HAP-1 (cell line): Measurements from ENCODE around the gene ARHGAP10.
A peak's percentile ranks its signal among the peaks of the same experiment; 100 is the strongest.

ENCODE experiments used
- DNase-seq, 2 experiments: peaks; one replicate each; pipeline ENCODE4 v3.0.0-alpha.2; 2016 to 2020; ENCODE audit warnings: low spot score in 2 of 2
- H3K27me3 ChIP-seq: fragments of 250-450 bp; sonication (Bioruptor Pico); 2 replicates; pipeline ENCODE4 v1.5.1; 2020; ENCODE audit warnings: low read depth, mild to moderate bottlenecking, moderate library complexity
- H3K36me3 ChIP-seq: fragments of 250-450 bp; sonication (Bioruptor Pico); replicated peaks from 2 replicates; pipeline ENCODE4 v1.5.1; 2020; ENCODE audit warnings: mild to moderate bottlenecking
- H3K4me1 ChIP-seq: fragments of 250-450 bp; sonication (Bioruptor Pico); 2 replicates; pipeline ENCODE4 v1.5.1; 2020; ENCODE audit warnings: mild to moderate bottlenecking
- H3K4me3 ChIP-seq: fragments of 250-450 bp; sonication (Bioruptor Pico); 2 replicates; pipeline ENCODE4 v1.5.1; 2020; ENCODE audit warnings: mild to moderate bottlenecking, moderate library complexity
- H3K9me3 ChIP-seq: fragments of 250-450 bp; sonication (Bioruptor Pico); 2 replicates; pipeline ENCODE4 v1.5.1; 2020; ENCODE audit warnings: mild to moderate bottlenecking, moderate library complexity
- in situ Hi-C: fragments of 300-500 bp; cut with MboI; formaldehyde crosslinking; loops from 3 replicates; pipeline ENCODE4 v1.14.3; 2020; ENCODE audit warnings: low sequenced_read_pairs, inconsistent platforms, mixed read lengths

The ARHGAP10 gene

DNA sequence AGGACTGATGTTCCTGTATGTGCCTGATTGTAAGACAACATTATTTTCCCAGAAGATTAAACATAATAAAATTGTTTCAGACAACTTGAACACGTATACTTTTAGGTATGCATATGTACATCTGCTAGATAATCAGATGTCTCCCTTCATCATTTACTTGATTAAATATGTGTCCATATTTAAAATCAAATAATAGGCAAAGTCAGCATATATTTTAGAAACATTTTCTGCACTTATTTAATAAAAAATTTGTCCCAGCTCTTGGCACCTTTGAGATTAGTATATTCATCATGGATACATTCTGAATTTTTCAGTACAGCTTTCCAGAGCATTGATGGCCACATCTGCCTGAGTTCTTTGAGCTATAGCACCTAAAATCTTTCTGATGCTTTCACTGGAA, 106.0 kb downstream of the ARHGAP10 start:
- Histone ChIP-seq H3K27me3 (no peaks in the 10 kb centered on the region), H3K36me3 (no peaks in the 10 kb centered on the region), H3K9me3 (no peaks in the 10 kb centered on the region), H3K4me1 (peaks cover 13% of the 10 kb centered on the region), H3K4me3 (no peak overlapping the region)
- DNase-seq, result no peak
- in situ Hi-C loops, result no loop called here

- Histone ChIP-seq H3K9me3 (no peaks in the 10 kb centered on the region), H3K4me3 (no peak overlapping the region), H3K36me3 (no peaks in the 10 kb centered on the region), H3K27me3 (no peaks in the 10 kb centered on the region), H3K4me1 (peaks cover 13% of the 10 kb centered on the region)
- in situ Hi-C loops, result no loop called here
- peak in 1 of 2 experiments; percentile 19 for DNase-seq
Observed at GRCh38 chr4:147839200-147839599, 107.3 kb downstream of the ARHGAP10 start.

DNA sequence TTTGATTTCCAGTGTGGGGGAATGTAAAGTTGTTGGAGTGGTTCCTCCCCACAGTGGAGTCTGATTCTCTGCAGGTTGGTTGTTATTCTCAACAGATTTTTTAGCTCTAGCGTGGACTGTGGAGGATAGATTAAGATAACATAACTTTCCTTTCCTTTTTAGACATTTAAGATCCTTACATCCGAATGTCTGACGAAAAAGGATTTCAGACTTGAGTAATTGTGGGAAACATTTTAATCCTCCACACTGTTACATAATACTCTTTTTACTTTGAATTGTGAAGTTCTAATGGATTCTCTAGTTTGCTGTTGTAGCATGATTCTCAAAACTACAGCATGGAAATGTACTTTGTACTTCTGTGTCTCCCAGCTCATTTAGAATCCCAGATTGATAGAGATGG, 107.8 kb downstream of the ARHGAP10 start:
- peaks cover 13% of the 10 kb centered on the region for H3K4me1 ChIP-seq
- no peaks in the 10 kb centered on the region for H3K9me3 ChIP-seq
- in situ Hi-C loops, result no loop called here
- H3K4me3 ChIP-seq, result no peak overlapping the region
- H3K36me3 ChIP-seq, result no peaks in the 10 kb centered on the region
- H3K27me3 ChIP-seq, result no peaks in the 10 kb centered on the region
- no peak for DNase-seq

GRCh38 chr4:147840838-147841738, 109.2 kb downstream of the ARHGAP10 start:
- H3K36me3 ChIP-seq, result no peaks in the 10 kb centered on the region
- H3K4me1 ChIP-seq, result peaks cover 11% of the 10 kb centered on the region
- in situ Hi-C loops, result no loop called here
- no peaks in the 10 kb centered on the region for H3K9me3 ChIP-seq
- no peak overlapping the region for H3K4me3 ChIP-seq
- no peak for DNase-seq
- no peaks in the 10 kb centered on the region for H3K27me3 ChIP-seq

GRCh38 chr4:147842573-147842972, 110.7 kb downstream of the ARHGAP10 start:
- Histone ChIP-seq H3K9me3 (no peaks in the 10 kb centered on the region), H3K4me3 (no peak overlapping the region), H3K4me1 (peaks cover 25% of the 10 kb centered on the region), H3K36me3 (peaks cover 5% of the 10 kb centered on the region; the same call in 1 of the 2 replicates), H3K27me3 (no peaks in the 10 kb centered on the region)
- in situ Hi-C loops, result no loop called here
- DNase-seq, result no peak

GRCh38 chr4:147843162-147843561, 111.3 kb downstream of the ARHGAP10 start:
- DNase-seq, result peak; percentile 41 to 64
- peaks cover 28% of the 10 kb centered on the region for H3K4me1 ChIP-seq
- H3K4me3 ChIP-seq, result no peak overlapping the region
- no peaks in the 10 kb centered on the region for H3K27me3 ChIP-seq
- in situ Hi-C loops, result no loop called here
- peaks cover 5% of the 10 kb centered on the region; the same call in 1 of the 2 replicates for H3K36me3 ChIP-seq
- no peaks in the 10 kb centered on the region for H3K9me3 ChIP-seq

DNA sequence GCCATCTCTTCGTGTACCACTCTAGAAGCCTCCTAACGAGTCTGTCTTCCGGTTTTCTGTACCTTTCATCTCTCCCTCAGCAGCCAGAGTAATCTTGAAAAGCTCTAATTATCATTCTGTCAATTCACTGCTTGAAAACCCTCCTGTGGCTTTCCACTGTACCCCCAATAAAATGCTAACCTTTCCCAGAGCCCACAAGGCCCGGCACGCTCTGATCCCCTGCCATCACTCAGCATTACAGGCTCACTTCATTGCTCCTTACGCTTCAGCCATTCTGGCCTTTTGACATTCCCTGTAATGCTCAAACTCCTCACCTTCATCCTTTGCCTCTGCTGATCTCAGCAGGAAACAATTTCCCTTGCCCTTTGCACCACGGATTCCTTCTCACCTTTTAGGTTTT, 112.9 kb downstream of the ARHGAP10 start:
- peaks cover 5% of the 10 kb centered on the region; the same call in 1 of the 2 replicates for H3K36me3 ChIP-seq
- no peak overlapping the region for H3K4me3 ChIP-seq
- H3K27me3 ChIP-seq, result no peaks in the 10 kb centered on the region
- no peaks in the 10 kb centered on the region for H3K9me3 ChIP-seq
- no peak for DNase-seq
- in situ Hi-C loops, result no loop called here
- peaks cover 20% of the 10 kb centered on the region for H3K4me1 ChIP-seq

DNA sequence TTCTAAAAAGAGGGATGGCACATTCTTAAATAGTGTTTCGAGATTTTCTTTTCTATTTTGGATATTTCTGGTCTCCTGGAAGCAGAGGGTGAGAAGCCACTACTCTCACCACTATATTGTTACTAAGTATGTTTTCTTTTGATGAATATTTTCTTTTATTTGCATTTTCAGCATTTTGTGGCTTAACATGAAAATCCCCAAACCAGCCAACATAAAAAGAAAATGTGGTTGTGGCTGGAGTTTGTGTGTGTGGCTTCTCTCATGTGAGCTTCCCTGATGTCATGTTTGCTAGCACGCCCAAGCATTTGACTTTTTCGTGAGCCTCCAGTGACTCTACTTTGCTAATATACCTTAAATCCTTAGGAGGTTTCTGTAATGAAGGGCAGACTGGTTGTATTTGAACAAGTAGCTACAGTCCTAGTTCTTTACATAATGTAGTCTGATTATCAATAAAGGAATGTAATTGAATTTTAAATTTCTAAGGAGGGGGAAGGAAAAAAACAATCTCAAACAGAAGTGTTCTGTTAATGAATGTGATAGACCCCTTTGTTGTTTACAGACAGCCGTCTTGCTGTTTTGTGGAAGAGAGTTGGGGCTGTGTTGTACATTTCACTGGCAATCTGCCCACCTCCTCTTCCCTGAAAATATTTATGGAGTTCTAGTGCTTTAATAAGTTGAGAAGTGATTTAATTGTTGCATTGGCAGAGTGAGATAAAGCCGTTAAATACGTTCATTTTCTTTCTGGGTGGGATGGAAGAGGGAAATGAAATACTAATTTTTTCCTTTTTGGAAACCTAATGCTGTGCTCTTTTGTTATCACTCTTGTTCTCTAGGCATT, 114.6 kb downstream of the ARHGAP10 start:
- peaks cover 20% of the 10 kb centered on the region for H3K4me1 ChIP-seq
- DNase-seq, result no peak
- H3K9me3 ChIP-seq, result no peaks in the 10 kb centered on the region
- no peak overlapping the region for H3K4me3 ChIP-seq
- H3K36me3 ChIP-seq, result peaks cover 5% of the 10 kb centered on the region; the same call in 1 of the 2 replicates
- no peaks in the 10 kb centered on the region for H3K27me3 ChIP-seq
- in situ Hi-C loops, result no loop called here

- Histone ChIP-seq H3K9me3 (no peaks in the 10 kb centered on the region), H3K27me3 (no peaks in the 10 kb centered on the region), H3K4me1 (peaks cover 20% of the 10 kb centered on the region), H3K4me3 (no peak overlapping the region), H3K36me3 (peaks cover 5% of the 10 kb centered on the region; the same call in 1 of the 2 replicates)
- in situ Hi-C loops, result no loop called here
- DNase-seq, result no peak
Observed at GRCh38 chr4:147847751-147848590, 116.1 kb downstream of the ARHGAP10 start.

- H3K27me3 ChIP-seq, result no peaks in the 10 kb centered on the region
- H3K4me3 ChIP-seq, result no peak overlapping the region
- no peak for DNase-seq
- peaks cover 20% of the 10 kb centered on the region for H3K4me1 ChIP-seq
- in situ Hi-C loops, result no loop called here
- H3K36me3 ChIP-seq, result peaks cover 5% of the 10 kb centered on the region; the same call in 1 of the 2 replicates
- no peaks in the 10 kb centered on the region for H3K9me3 ChIP-seq
Observed at GRCh38 chr4:147848634-147849033, 116.7 kb downstream of the ARHGAP10 start.

DNA sequence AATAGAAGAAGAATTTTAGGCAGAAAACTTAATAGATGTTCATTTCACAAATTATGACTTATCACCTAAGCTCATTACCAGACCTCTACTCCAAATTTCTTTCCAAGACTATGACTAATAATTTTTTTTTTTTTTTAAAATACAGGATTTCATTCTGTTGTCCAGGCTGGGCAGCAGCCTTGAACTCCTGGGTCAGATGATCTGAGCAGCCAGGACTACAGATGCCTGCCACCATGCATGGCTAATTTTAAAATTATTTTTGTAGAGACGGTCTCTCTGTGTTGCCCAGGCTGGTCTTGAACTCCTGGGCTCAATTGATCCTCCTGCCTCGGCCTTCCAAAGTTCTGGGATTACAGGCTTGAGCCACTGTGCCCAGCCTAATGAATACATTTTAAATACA, 119.2 kb downstream of the ARHGAP10 start:
- H3K4me1 ChIP-seq, result peaks cover 29% of the 10 kb centered on the region
- H3K9me3 ChIP-seq, result no peaks in the 10 kb centered on the region
- peaks cover 5% of the 10 kb centered on the region; the same call in 1 of the 2 replicates for H3K36me3 ChIP-seq
- no peaks in the 10 kb centered on the region for H3K27me3 ChIP-seq
- in situ Hi-C loops, result loop anchor here (25.0 kb wide), 1 partner anchor 339 kb away; no protein-coding TSS in a partner anchor
- no peak overlapping the region for H3K4me3 ChIP-seq
- DNase-seq, result no peak

GRCh38 chr4:147853706-147854105, 121.8 kb downstream of the ARHGAP10 start:
- in situ Hi-C loops, result loop anchor here (25.0 kb wide), 1 partner anchor 341 kb away; no protein-coding TSS in a partner anchor
- H3K36me3 ChIP-seq, result no peaks in the 10 kb centered on the region
- H3K4me1 ChIP-seq, result peaks cover 10% of the 10 kb centered on the region
- H3K9me3 ChIP-seq, result no peaks in the 10 kb centered on the region
- H3K27me3 ChIP-seq, result no peaks in the 10 kb centered on the region
- no peak overlapping the region for H3K4me3 ChIP-seq
- no peak for DNase-seq

DNA sequence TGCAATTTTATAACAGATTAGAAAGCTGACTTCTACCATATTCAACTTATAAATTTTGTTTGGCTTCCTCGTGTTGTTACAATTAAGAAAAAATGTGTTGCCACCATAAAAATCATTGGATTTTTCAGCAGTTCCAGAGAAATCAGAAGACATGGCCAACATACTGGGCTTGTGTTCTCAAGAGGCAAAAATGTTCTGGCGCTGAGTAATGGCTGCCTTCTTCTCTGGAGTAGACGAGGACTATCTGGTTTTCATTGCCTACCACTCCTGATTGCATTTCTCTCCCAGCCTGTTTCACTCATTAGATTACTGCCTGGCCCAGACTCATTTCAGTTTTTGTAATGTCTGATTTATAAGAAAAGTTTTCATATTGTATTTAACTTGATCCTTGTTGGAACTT, 122.3 kb downstream of the ARHGAP10 start:
- Histone ChIP-seq H3K9me3 (no peaks in the 10 kb centered on the region), H3K36me3 (no peaks in the 10 kb centered on the region), H3K4me1 (peaks cover 10% of the 10 kb centered on the region), H3K4me3 (no peak overlapping the region), H3K27me3 (no peaks in the 10 kb centered on the region)
- in situ Hi-C loops, result loop anchor here (25.0 kb wide), 1 partner anchor 342 kb away; no protein-coding TSS in a partner anchor
- no peak for DNase-seq
